Uterus (tissue), 2 donors: Measurements from ENCODE around the gene FBXW7.

Source experiments
- CTCF ChIP-seq, 4 experiments: fragments of 200-600 bp in 2 of 4; fragments of 450-650 bp in 2 of 4; sonication (generic) in 2 of 4; IDR thresholded peaks; one replicate each; pipeline ENCODE4 v1.5.1; 2016 to 2019; ENCODE audit warnings: antibody characterized with exemption in 4 of 4, mild to moderate bottlenecking in 2 of 4, moderate library complexity in 1 of 4
- POLR2A ChIP-seq, 2 donors: fragments of 450-650 bp; IDR thresholded peaks; one replicate each; pipeline ENCODE4 v1.6.1; 2016; ENCODE audit warnings: antibody characterized with exemption in 2 of 2, mild to moderate bottlenecking in 1 of 2, moderate library complexity in 1 of 2

DNA sequence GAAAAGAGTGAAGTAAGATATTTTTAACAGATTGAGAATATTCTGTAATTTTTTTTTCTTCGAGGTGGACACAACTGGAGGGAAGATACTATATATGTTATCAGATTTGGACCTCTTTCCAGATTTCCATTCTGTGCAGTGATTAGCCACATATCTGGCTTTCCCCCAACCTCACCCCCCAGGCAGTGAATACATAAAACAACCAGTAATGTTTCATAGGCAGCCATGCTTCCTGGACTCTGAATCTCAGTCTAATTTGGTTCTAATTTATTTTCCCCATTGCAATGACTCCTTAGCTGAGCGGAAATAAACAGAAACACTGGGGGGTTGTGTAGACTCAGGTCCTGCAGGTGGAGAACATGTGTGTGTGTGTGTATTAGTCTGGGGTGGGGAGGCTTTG is 226.5 kb downstream of the FBXW7 start:
- no peak for TF ChIP-seq CTCF (IDR thresholded peaks at IDR 0.05)
- no peak for TF ChIP-seq POLR2A (IDR thresholded peaks at IDR 0.05)
